CD4-positive, alpha-beta memory T cell (primary cell): Measurements from ENCODE around the gene NDE1. TPM values are rescaled to one million over a fixed set of nuclear protein-coding genes. Genes with fewer than 3 reads are reported as not detected.

Experiments used
- CTCF ChIA-PET: fragments of 350-600 bp; sonication (Branson Sonifier 250); formaldehyde crosslinking; loops from one replicate; lab custom pipeline; 2021; ENCODE audit warnings: inconsistent platforms; ENCODE audit not compliant: partially characterized antibody; lab: Charles Lee
- POLR2A ChIA-PET: fragments of 350-600 bp; sonication (Branson Sonifier 250); formaldehyde crosslinking; loops from one replicate; lab custom pipeline; 2021; ENCODE audit not compliant: partially characterized antibody; lab: Charles Lee
- DNase-seq, 5 donors: peaks; one replicate each; pipeline versions ENCODE4 v3.0.0 to v3.0.0-alpha.2; 2020 to 2022; ENCODE audit warnings: mixed read lengths in 1 of 5
- H3K27ac ChIP-seq: one replicate; pipeline ENCODE4 v1.7.0; 2013; ENCODE audit warnings: low read depth, low read length
- H3K27me3 ChIP-seq: 2 replicates; pipeline ENCODE4 v1.7.0; 2013; ENCODE audit warnings: mild to moderate bottlenecking, low read length, moderate library complexity; ENCODE audit not compliant: insufficient read depth
- H3K36me3 ChIP-seq: 2 replicates; pipeline ENCODE4 v1.7.0; 2013; ENCODE audit warnings: mild to moderate bottlenecking, low read length, moderate library complexity; ENCODE audit not compliant: insufficient read depth
- H3K4me1 ChIP-seq: 2 replicates; pipeline ENCODE4 v1.7.0; 2013; ENCODE audit warnings: mild to moderate bottlenecking, low read length, moderate library complexity; ENCODE audit not compliant: insufficient read depth
- H3K4me3 ChIP-seq, 2 donors: one replicate each; pipeline ENCODE4 v1.7.0; 2013; ENCODE audit warnings: low read length in 2 of 2, mild to moderate bottlenecking in 1 of 2
- H3K9me3 ChIP-seq, 2 donors: one replicate each; pipeline ENCODE4 v1.7.0; 2013; ENCODE audit warnings: low read length in 2 of 2, control low read depth in 1 of 2; ENCODE audit not compliant: control insufficient read depth in 1 of 2
- H3K27ac Mint-ChIP-seq, 7 donors: one replicate each; pipeline ENCODE4 v1.8.0; 2020 to 2021; ENCODE audit warnings: mixed read lengths in 7 of 7, mild to moderate bottlenecking in 6 of 7, inconsistent platforms in 3 of 7, moderate library complexity in 3 of 7
- H3K27me3 Mint-ChIP-seq, 2 donors: one replicate each; pipeline ENCODE4 v1.8.0; 2020 to 2021; ENCODE audit warnings: mixed read lengths in 2 of 2
- H3K36me3 Mint-ChIP-seq, 2 donors: one replicate each; pipeline ENCODE4 v1.8.0; 2020 to 2021; ENCODE audit warnings: mixed read lengths in 2 of 2, inconsistent platforms in 1 of 2, mild to moderate bottlenecking in 1 of 2
- H3K4me1 Mint-ChIP-seq, 4 donors: one replicate each; pipeline ENCODE4 v1.8.0; 2020 to 2021; ENCODE audit warnings: mixed read lengths in 4 of 4, mild to moderate bottlenecking in 1 of 4
- H3K4me3 Mint-ChIP-seq, 8 donors: one replicate each; pipeline ENCODE4 v1.8.0; 2020 to 2021; ENCODE audit warnings: mixed read lengths in 8 of 8, mild to moderate bottlenecking in 7 of 8, moderate library complexity in 6 of 8, inconsistent platforms in 3 of 8
- H3K9me3 Mint-ChIP-seq, 8 donors: one replicate each; pipeline ENCODE4 v1.8.0; 2020 to 2021; ENCODE audit warnings: mixed read lengths in 8 of 8, mild to moderate bottlenecking in 5 of 8, inconsistent platforms in 3 of 8, moderate library complexity in 1 of 8
- intact Hi-C: fragments of 100-400 bp; cut with micrococcal nuclease; formaldehyde crosslinking; loops from one replicate; pipeline ENCODE4 v1.15.1; 2023
- polyA plus RNA-seq, 2 donors: library from polyadenylated mRNA; unstranded; fragments of 300-500 nt; fragmentation: Illumina TruSeq; gene quantifications; one replicate each; pipeline ENCODE4 v1.2.3, GENCODE V29; 2021
- total RNA-seq, 2 experiments: library from RNA; stranded (reverse); gene quantifications; one replicate each; pipeline ENCODE4 v1.2.3, GENCODE V29; 2021

The NDE1 gene
- total and polyA plus RNA-seq, 4 experiments from 2014 or later: 15.3 to 128 (median 93.8) TPM

GRCh38 chr16:15701367-15701766, 51.3 kb downstream of the NDE1 start:
- Histone ChIP-seq H3K36me3 (peaks cover 52% of the 10 kb centered on the region), H3K4me3 (no peak overlapping the region), H3K27me3 (no peaks in the 10 kb centered on the region), H3K9me3 (no peaks in the 10 kb centered on the region), H3K4me1 (no peaks in the 10 kb centered on the region), H3K27ac (no peak overlapping the region)
- no peak overlapping the region for H3K27ac Mint-ChIP-seq
- no peaks in the 10 kb centered on the region for H3K9me3 Mint-ChIP-seq
- H3K4me1 Mint-ChIP-seq: peaks cover 5 to 7% (median 6%) of the 10 kb centered on the region in 4 donors
- CTCF ChIA-PET: interaction anchor here (1.1 kb wide), 1 partner anchor 271 kb away, joined by 3 read pairs; no protein-coding TSS in a partner anchor
- H3K4me3 Mint-ChIP-seq: no peak overlapping the region
- H3K27me3 Mint-ChIP-seq: no peaks in the 10 kb centered on the region
- DNase-seq: no peak
- intact Hi-C loops: no loop called here
- H3K36me3 Mint-ChIP-seq: peaks cover 21 to 65% of the 10 kb centered on the region in 2 donors
- POLR2A ChIA-PET: no interaction called here

- Histone ChIP-seq H3K27me3 (no peaks in the 10 kb centered on the region), H3K4me1 (no peaks in the 10 kb centered on the region), H3K4me3 (no peak overlapping the region), H3K36me3 (peaks cover 42% of the 10 kb centered on the region), H3K27ac (no peak overlapping the region), H3K9me3 (no peaks in the 10 kb centered on the region)
- POLR2A ChIA-PET: interaction anchor here (0.6 to 1.2 kb wide), 2 partner anchors 58 to 60 kb away, joined by 3 read pairs; no protein-coding TSS in a partner anchor
- CTCF ChIA-PET: interaction anchor here (1.6 to 4.7 kb wide), 4 partner anchors 10 to 277 kb away, joined by 3 to 32 read pairs (median 19); no protein-coding TSS in a partner anchor
- Mint-ChIP-seq H3K27ac (peak overlapping the region in 6 of 7 donors; percentile 42 to 83 (median 68)), H3K9me3 (no peaks in the 10 kb centered on the region), H3K4me1 (peaks cover 5 to 7% (median 6%) of the 10 kb centered on the region in 4 donors), H3K27me3 (no peaks in the 10 kb centered on the region), H3K36me3 (peaks cover 18 to 56% of the 10 kb centered on the region in 2 donors), H3K4me3 (no peak overlapping the region)
- no peak for DNase-seq
- intact Hi-C loops: no loop called here
Observed at GRCh38 chr16:15701975-15702970, 52.2 kb downstream of the NDE1 start.

GRCh38 chr16:15703029-15703736, 53.1 kb downstream of the NDE1 start:
- ChIA-PET POLR2A (no interaction called here), CTCF (interaction anchor here (1.0 to 4.7 kb wide), 9 partner anchors 10 to 277 kb away, joined by 3 to 32 read pairs (median 7); partner anchors contain the start of gene MARF1)
- no peak overlapping the region for H3K4me3 Mint-ChIP-seq
- DNase-seq: no peak
- H3K36me3 Mint-ChIP-seq: peaks cover 20 to 56% of the 10 kb centered on the region in 2 donors
- H3K36me3 ChIP-seq: peaks cover 39% of the 10 kb centered on the region
- peak overlapping the region; percentile 50 to 83 (median 70) for H3K27ac Mint-ChIP-seq
- H3K4me1 Mint-ChIP-seq: peaks cover 5 to 7% (median 6%) of the 10 kb centered on the region in 4 donors
- H3K9me3 Mint-ChIP-seq: no peaks in the 10 kb centered on the region
- H3K4me1 ChIP-seq: no peaks in the 10 kb centered on the region
- no peaks in the 10 kb centered on the region for H3K9me3 ChIP-seq
- no peaks in the 10 kb centered on the region for H3K27me3 ChIP-seq
- intact Hi-C loops: no loop called here
- no peaks in the 10 kb centered on the region for H3K27me3 Mint-ChIP-seq
- no peak overlapping the region for H3K4me3 ChIP-seq
- no peak overlapping the region for H3K27ac ChIP-seq

GRCh38 chr16:15704545-15704987, 54.5 kb downstream of the NDE1 start:
- no peaks in the 10 kb centered on the region for H3K27me3 ChIP-seq
- H3K27ac ChIP-seq: no peak overlapping the region
- no peak overlapping the region for H3K4me3 ChIP-seq
- peaks cover 28% of the 10 kb centered on the region for H3K36me3 ChIP-seq
- H3K9me3 ChIP-seq: no peaks in the 10 kb centered on the region
- peak overlapping the region in 5 of 7 donors; percentile 17 to 78 (median 72) for H3K27ac Mint-ChIP-seq
- POLR2A ChIA-PET: interaction anchor here (1.0 kb wide), 1 partner anchor 62 kb away, joined by 3 read pairs; the partner anchor contains the start of gene MARF1
- DNase-seq: peak; percentile 57 to 68 (median 64)
- H3K27me3 Mint-ChIP-seq: no peaks in the 10 kb centered on the region
- H3K4me1 ChIP-seq: no peaks in the 10 kb centered on the region
- no peak overlapping the region for H3K4me3 Mint-ChIP-seq
- CTCF ChIA-PET: interaction anchor here (0.8 to 4.7 kb wide), 18 partner anchors 8 to 279 kb away, joined by 3 to 32 read pairs (median 4); partner anchors contain the start of gene MARF1
- H3K36me3 Mint-ChIP-seq: peaks cover 19 to 51% of the 10 kb centered on the region in 2 donors
- H3K9me3 Mint-ChIP-seq: no peaks in the 10 kb centered on the region
- intact Hi-C loops: loop anchor here (1.0 kb wide), 1 partner anchor 277 kb away; no protein-coding TSS in a partner anchor
- peaks cover 5 to 7% (median 6%) of the 10 kb centered on the region in 4 donors for H3K4me1 Mint-ChIP-seq

- Mint-ChIP-seq H3K4me1 (peaks cover 5 to 7% (median 6%) of the 10 kb centered on the region in 4 donors), H3K4me3 (no peak overlapping the region), H3K27ac (peak overlapping the region in 5 of 7 donors; percentile 32 to 65 (median 63)), H3K9me3 (no peaks in the 10 kb centered on the region), H3K36me3 (peaks cover 15 to 45% of the 10 kb centered on the region in 2 donors), H3K27me3 (no peaks in the 10 kb centered on the region)
- DNase-seq: no peak
- ChIA-PET POLR2A (interaction anchor here (1.0 kb wide), 1 partner anchor 62 kb away, joined by 3 read pairs; the partner anchor contains the start of gene MARF1), CTCF (interaction anchor here (0.8 to 4.7 kb wide), 15 partner anchors 8 to 279 kb away, joined by 3 to 32 read pairs (median 4); partner anchors contain the start of gene MARF1)
- Histone ChIP-seq H3K9me3 (no peaks in the 10 kb centered on the region), H3K27me3 (no peaks in the 10 kb centered on the region), H3K36me3 (peaks cover 23% of the 10 kb centered on the region), H3K4me1 (no peaks in the 10 kb centered on the region), H3K27ac (no peak overlapping the region), H3K4me3 (no peak overlapping the region)
- intact Hi-C loops: no loop called here
Observed at GRCh38 chr16:15705064-15705565, 55.1 kb downstream of the NDE1 start.

- Histone ChIP-seq H3K27ac (no peak overlapping the region), H3K9me3 (no peaks in the 10 kb centered on the region), H3K36me3 (peaks cover 10% of the 10 kb centered on the region), H3K27me3 (no peaks in the 10 kb centered on the region), H3K4me3 (no peak overlapping the region), H3K4me1 (no peaks in the 10 kb centered on the region)
- intact Hi-C loops: no loop called here
- Mint-ChIP-seq H3K9me3 (no peaks in the 10 kb centered on the region), H3K4me1 (peaks cover 5 to 10% (median 7%) of the 10 kb centered on the region in 4 donors), H3K4me3 (no peak overlapping the region), H3K36me3 (peaks cover 10 to 37% of the 10 kb centered on the region in 2 donors), H3K27ac (no peak overlapping the region), H3K27me3 (no peaks in the 10 kb centered on the region)
- no peak for DNase-seq
- CTCF ChIA-PET: interaction anchor here (0.7 to 1.6 kb wide), 3 partner anchors 125 to 572 kb away, joined by 3 to 4 read pairs (median 3); no protein-coding TSS in a partner anchor
- POLR2A ChIA-PET: no interaction called here
Observed at GRCh38 chr16:15707332-15707731, 57.3 kb downstream of the NDE1 start.
